Measurements from ENCODE around the gene SERINC5. TPM values are rescaled to one million over a fixed set of nuclear protein-coding genes. Genes with fewer than 3 reads are reported as not detected.
A peak's percentile ranks its signal among the peaks of the same experiment; 100 is the strongest.

Gene SERINC5
- total RNA-seq, 1 experiment from 2014 or later: 70.6 TPM

GRCh38 chr5:80082731-80083100, 173.1 kb downstream of the SERINC5 start:
- no TSS peak for BruUV-seq (replicated peaks)
- H3K36me3 ChIP-seq (ENCODE audit: control insufficient read depth, insufficient read depth, low read length): no peaks in the 10 kb centered on the region
- H3K4me3 ChIP-seq (ENCODE audit: low read depth in 2 of 2, low read length in 2 of 2): no peak overlapping the region
- no peak overlapping the region for H3K27ac ChIP-seq (ENCODE audit: low read length)
- ATAC-seq (no peak), DNase-seq (ENCODE audit: low read depth, low spot score) (no peak)
- H3K9me3 ChIP-seq (ENCODE audit: control insufficient read depth, insufficient read depth, low read depth, low read length): no peaks in the 10 kb centered on the region
- CTCF ChIA-PET: interaction anchor here (0.7 kb wide), 1 partner anchor 94 kb away, joined by 3 read pairs; no protein-coding TSS in a partner anchor
- POLR2A ChIA-PET: no interaction called here
- TF ChIP-seq CTCF (IDR thresholded peaks at IDR 0.05) (peak; percentile 90), REST (IDR thresholded peaks at IDR 0.05; ENCODE audit: insufficient read depth in 1 of 2, low read depth in 2 of 2, low read length in 1 of 2) (no peak), POLR2AphosphoS5 (IDR thresholded peaks at IDR 0.05; ENCODE audit: low read depth, low read length) (no peak)
- peaks cover 2% of the 10 kb centered on the region; the same call in 1 of the 2 replicates for H3K27me3 ChIP-seq (ENCODE audit: control insufficient read depth, insufficient read depth, low read length)
- in situ Hi-C loops (cut with HindIII; ENCODE audit: low pct_unique_long_range_greater_than_20kb, low sequenced_read_pairs) (no loop called here), intact Hi-C loops (cut with micrococcal nuclease; ENCODE audit: unreplicated experiment) (loop anchor here (5.0 kb wide), 1 partner anchor 225 kb away; no protein-coding TSS in a partner anchor)
- no peaks in the 10 kb centered on the region for H3K4me1 ChIP-seq (ENCODE audit: control insufficient read depth, insufficient read depth, low read length)

DNA sequence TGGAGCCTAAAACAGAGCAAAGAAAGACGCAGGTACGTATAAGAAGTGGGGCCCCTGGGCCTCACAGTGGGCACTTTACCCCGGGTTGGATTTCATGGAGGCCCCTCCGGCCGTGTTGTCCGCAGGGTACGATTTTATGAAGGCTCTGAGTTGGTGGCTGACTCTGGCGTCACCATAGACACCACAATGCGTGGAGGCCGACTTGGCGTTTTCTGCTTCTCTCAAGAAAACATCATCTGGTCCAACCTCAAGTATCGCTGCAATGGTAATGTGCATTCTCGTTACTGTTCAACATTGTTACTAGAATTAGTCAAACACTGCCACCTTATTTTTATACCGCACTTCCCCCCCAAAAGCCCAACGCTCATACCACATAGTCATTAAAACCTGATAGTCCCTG, 173.6 kb downstream of the SERINC5 start:
- in situ Hi-C loops (cut with HindIII; ENCODE audit: low pct_unique_long_range_greater_than_20kb, low sequenced_read_pairs): no loop called here
- H3K36me3 ChIP-seq (ENCODE audit: control insufficient read depth, insufficient read depth, low read length): no peaks in the 10 kb centered on the region
- no peaks in the 10 kb centered on the region for H3K9me3 ChIP-seq (ENCODE audit: control insufficient read depth, insufficient read depth, low read depth, low read length)
- intact Hi-C loops (cut with micrococcal nuclease; ENCODE audit: unreplicated experiment): loop anchor here (5.0 kb wide), 1 partner anchor 225 kb away; no protein-coding TSS in a partner anchor
- TF ChIP-seq CTCF (IDR thresholded peaks at IDR 0.05): no peak
- no peak for TF ChIP-seq TCF7L2 (IDR thresholded peaks at IDR 0.05; ENCODE audit: low read depth, low read length)
- no peak for TF ChIP-seq POLR2AphosphoS5 (IDR thresholded peaks at IDR 0.05; ENCODE audit: low read depth, low read length)
- TF ChIP-seq SIN3A (IDR thresholded peaks at IDR 0.05; ENCODE audit: borderline replicate concordance, insufficient read depth, low read depth, low read length): no peak
- no peak for TF ChIP-seq REST (IDR thresholded peaks at IDR 0.05; ENCODE audit: insufficient read depth in 1 of 2, low read depth in 2 of 2, low read length in 1 of 2)
- CTCF ChIA-PET: no interaction called here
- DNase-seq (ENCODE audit: low read depth, low spot score): no peak
- H3K27ac ChIP-seq (ENCODE audit: low read length): no peak overlapping the region
- no peak for ATAC-seq
- POLR2A ChIA-PET: no interaction called here
- no peak overlapping the region for H3K4me3 ChIP-seq (ENCODE audit: low read depth in 2 of 2, low read length in 2 of 2)
- no TSS peak for BruUV-seq (replicated peaks)
- H3K4me1 ChIP-seq (ENCODE audit: control insufficient read depth, insufficient read depth, low read length): no peaks in the 10 kb centered on the region
- H3K27me3 ChIP-seq (ENCODE audit: control insufficient read depth, insufficient read depth, low read length): peaks cover 2% of the 10 kb centered on the region; the same call in 1 of the 2 replicates

Data from Panc1 (cell line).